Gastrocnemius medialis (tissue), 4 donors: Measurements from ENCODE around the gene ABHD10.

Experiments used
- CTCF ChIP-seq, 5 experiments: fragments of 450-650 bp in 3 of 5; fragments of 200-600 bp in 2 of 5; sonication (generic) in 2 of 5; IDR thresholded peaks in 4 of 5; conservative IDR thresholded peaks in 1 of 5; 1 replicate in 4 of 5; 2 replicates in 1 of 5; pipeline ENCODE4 v1.5.1; 2016 to 2019; ENCODE audit warnings: antibody characterized with exemption in 5 of 5, mild to moderate bottlenecking in 3 of 5, moderate library complexity in 3 of 5
- POLR2A ChIP-seq, 2 donors: fragments of 450-650 bp; IDR thresholded peaks; one replicate each; pipeline ENCODE4 v1.6.1; 2017; ENCODE audit warnings: antibody characterized with exemption in 2 of 2, mild to moderate bottlenecking in 2 of 2, moderate library complexity in 2 of 2

GRCh38 chr3:111981457-111981763 is 2.6 kb downstream of the ABHD10 start:
- TF ChIP-seq CTCF (IDR thresholded peaks at IDR 0.05 in 4 of 5, conservative IDR thresholded peaks at IDR 0.05 in 1 of 5) = no peak
- TF ChIP-seq POLR2A (IDR thresholded peaks at IDR 0.05) = no peak
